Inflammatory macrophage treated with lipopolysaccharide for 4 hours (primary cell): Measurements from ENCODE around the gene NFYB.
A peak's percentile ranks its signal among the peaks of the same experiment; 100 is the strongest.

Experiments
- DNase-seq: peaks from one replicate; pipeline ENCODE4 v3.0.0-alpha.2; 2020

Gene NFYB

GRCh38 chr12:104155711-104156555 is 17.9 kb upstream of the NFYB start:
- DNase-seq, result no peak

GRCh38 chr12:104154806-104155205 is 16.8 kb upstream of the NFYB start:
- DNase-seq, result no peak

GRCh38 chr12:104154286-104154685 is 16.3 kb upstream of the NFYB start:
- DNase-seq, result peak; percentile 27

- no peak for DNase-seq
These were observed 14.8 kb upstream of the NFYB start for GRCh38 chr12:104152685-104153241.

GRCh38 chr12:104150416-104150815 is 12.4 kb upstream of the NFYB start:
- DNase-seq, result no peak

- DNase-seq, result no peak
These were observed 9.3 kb upstream of the NFYB start for GRCh38 chr12:104147346-104147745.

- DNase-seq, result no peak
These were observed 5.9 kb upstream of the NFYB start for GRCh38 chr12:104143918-104144317.

- DNase-seq, result no peak
These were observed 5.0 kb upstream of the NFYB start for GRCh38 chr12:104143002-104143401.

GRCh38 chr12:104142543-104142942 is 4.5 kb upstream of the NFYB start:
- DNase-seq, result no peak

GRCh38 chr12:104138797-104139152 is 765 bp upstream of the NFYB start:
- DNase-seq, result no peak

- peak; percentile 25 for DNase-seq
These were observed 759 bp downstream of the NFYB start for GRCh38 chr12:104137001-104137901.

- no peak for DNase-seq
These were observed 1.4 kb downstream of the NFYB start for GRCh38 chr12:104136577-104136976.

- no peak for DNase-seq
These were observed 3.1 kb downstream of the NFYB start for GRCh38 chr12:104134882-104135281.

- DNase-seq, result no peak
These were observed 4.1 kb downstream of the NFYB start for GRCh38 chr12:104133866-104134265.

GRCh38 chr12:104133321-104133720 is 4.7 kb downstream of the NFYB start:
- peak; percentile 10 for DNase-seq

- DNase-seq, result no peak
These were observed 5.6 kb downstream of the NFYB start for GRCh38 chr12:104132351-104132956.

- no peak for DNase-seq
These were observed 6.4 kb downstream of the NFYB start for GRCh38 chr12:104131609-104132008.

GRCh38 chr12:104130760-104131159 is 7.2 kb downstream of the NFYB start:
- DNase-seq, result no peak

- DNase-seq, result no peak
These were observed 11.5 kb downstream of the NFYB start for GRCh38 chr12:104126548-104126947.

GRCh38 chr12:104122298-104122697 is 15.7 kb downstream of the NFYB start:
- DNase-seq, result no peak

GRCh38 chr12:104121001-104121400 is 17.0 kb downstream of the NFYB start:
- no peak for DNase-seq

- DNase-seq, result no peak
These were observed 22.4 kb downstream of the NFYB start for GRCh38 chr12:104115587-104115975.
